Suprapubic skin (tissue), 4 donors: ENCODE measurements around the gene OSMR. TPM values are rescaled to one million over a fixed set of nuclear protein-coding genes. Genes with fewer than 3 reads are reported as not detected.

ENCODE experiments used
- DNase-seq, 2 donors: peaks; one replicate each; pipeline ENCODE4 v3.0.0-alpha.2; 2019; ENCODE audit warnings: low spot score in 2 of 2
- H3K27ac ChIP-seq: fragments of 200-600 bp; sonication (generic); one replicate; pipeline ENCODE4 v1.5.1; 2019
- H3K27me3 ChIP-seq: fragments of 200-600 bp; sonication (generic); one replicate; pipeline ENCODE4 v1.5.1; 2019
- H3K36me3 ChIP-seq: fragments of 200-600 bp; sonication (generic); one replicate; pipeline ENCODE4 v1.5.1; 2019
- H3K4me1 ChIP-seq: fragments of 200-600 bp; sonication (generic); one replicate; pipeline ENCODE4 v1.5.1; 2019
- H3K4me3 ChIP-seq: fragments of 200-600 bp; sonication (generic); one replicate; pipeline ENCODE4 v1.5.1; 2019; ENCODE audit warnings: mild to moderate bottlenecking
- H3K9me3 ChIP-seq: fragments of 200-600 bp; sonication (generic); one replicate; pipeline ENCODE4 v1.5.1; 2019
- EP300 ChIP-seq: sonication (generic); formaldehyde crosslinking; IDR thresholded peaks from one replicate; pipeline ENCODE4 v1.6.1; 2017; ENCODE audit warnings: antibody characterized with exemption
- POLR2A ChIP-seq, 2 donors: fragments of 450-650 bp; IDR thresholded peaks; one replicate each; pipeline ENCODE4 v1.6.1; 2017; ENCODE audit warnings: antibody characterized with exemption in 2 of 2, mild to moderate bottlenecking in 2 of 2, moderate library complexity in 2 of 2
- POLR2AphosphoS5 ChIP-seq, 3 donors: sonication (generic); formaldehyde crosslinking; IDR thresholded peaks; one replicate each; pipeline ENCODE4 v1.6.1; 2017; ENCODE audit warnings: antibody characterized with exemption in 3 of 3
- WGBS: methylation state at CpG from one replicate; pipeline ENCODE4 v1.1.5; 2018; 5-methylcytosine and 5-hydroxymethylcytosine counted together
- total RNA-seq, 4 donors: library from RNA; depleted of rRNA; stranded (reverse); fragments of >200 nt; gene quantifications; one replicate each; pipeline ENCODE4 v1.1.0, GENCODE V29; 2016
- TF ChIP-seq, protein P1 (sequence below), 2 donors: fragments of 200-600 bp in 1 of 2; fragments of 450-650 bp in 1 of 2; sonication (generic) in 1 of 2; IDR thresholded peaks; one replicate each; pipeline ENCODE4 v1.5.1; 2016 to 2019; ENCODE audit warnings: antibody characterized with exemption in 2 of 2, mild to moderate bottlenecking in 1 of 2, moderate library complexity in 1 of 2

The OSMR gene
- total RNA-seq, 4 donors from 2014 or later, result 20.0 to 44.3 (median 22.0) TPM

DNA sequence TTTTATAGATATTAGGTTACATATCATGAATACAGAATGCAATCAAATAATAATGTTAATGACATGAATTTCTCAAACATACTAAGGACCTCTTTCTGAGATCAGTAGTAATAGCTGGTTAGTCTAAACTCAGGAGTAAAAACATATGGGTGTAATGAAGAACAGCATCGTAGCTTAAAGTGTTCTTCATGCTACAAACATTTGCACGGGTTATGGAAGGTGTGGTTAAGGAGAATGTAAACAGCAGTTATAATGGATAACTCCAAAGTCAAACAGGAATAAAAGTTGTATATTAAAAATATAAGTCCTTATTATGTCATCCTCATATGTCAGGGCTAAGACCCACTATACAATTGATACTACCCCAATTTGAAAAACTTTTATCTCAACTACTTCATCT lies 115.9 kb downstream of the OSMR start:
- H3K9me3 ChIP-seq, result no peaks in the 10 kb centered on the region
- H3K27ac ChIP-seq, result no peak overlapping the region
- TF ChIP-seq, protein P1, sequence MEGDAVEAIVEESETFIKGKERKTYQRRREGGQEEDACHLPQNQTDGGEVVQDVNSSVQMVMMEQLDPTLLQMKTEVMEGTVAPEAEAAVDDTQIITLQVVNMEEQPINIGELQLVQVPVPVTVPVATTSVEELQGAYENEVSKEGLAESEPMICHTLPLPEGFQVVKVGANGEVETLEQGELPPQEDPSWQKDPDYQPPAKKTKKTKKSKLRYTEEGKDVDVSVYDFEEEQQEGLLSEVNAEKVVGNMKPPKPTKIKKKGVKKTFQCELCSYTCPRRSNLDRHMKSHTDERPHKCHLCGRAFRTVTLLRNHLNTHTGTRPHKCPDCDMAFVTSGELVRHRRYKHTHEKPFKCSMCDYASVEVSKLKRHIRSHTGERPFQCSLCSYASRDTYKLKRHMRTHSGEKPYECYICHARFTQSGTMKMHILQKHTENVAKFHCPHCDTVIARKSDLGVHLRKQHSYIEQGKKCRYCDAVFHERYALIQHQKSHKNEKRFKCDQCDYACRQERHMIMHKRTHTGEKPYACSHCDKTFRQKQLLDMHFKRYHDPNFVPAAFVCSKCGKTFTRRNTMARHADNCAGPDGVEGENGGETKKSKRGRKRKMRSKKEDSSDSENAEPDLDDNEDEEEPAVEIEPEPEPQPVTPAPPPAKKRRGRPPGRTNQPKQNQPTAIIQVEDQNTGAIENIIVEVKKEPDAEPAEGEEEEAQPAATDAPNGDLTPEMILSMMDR (IDR thresholded peaks at IDR 0.05), result no peak
- no peak for TF ChIP-seq POLR2A (IDR thresholded peaks at IDR 0.05)
- TF ChIP-seq EP300, result no peak
- TF ChIP-seq POLR2AphosphoS5 (IDR thresholded peaks at IDR 0.05), result no peak
- H3K4me3 ChIP-seq, result no peak overlapping the region
- no peak for DNase-seq
- 78% methylated on average over 2 of the region's 2 CpGs for WGBS
- peaks cover 81% of the 10 kb centered on the region for H3K36me3 ChIP-seq
- no peaks in the 10 kb centered on the region for H3K4me1 ChIP-seq
- H3K27me3 ChIP-seq, result no peaks in the 10 kb centered on the region

DNA sequence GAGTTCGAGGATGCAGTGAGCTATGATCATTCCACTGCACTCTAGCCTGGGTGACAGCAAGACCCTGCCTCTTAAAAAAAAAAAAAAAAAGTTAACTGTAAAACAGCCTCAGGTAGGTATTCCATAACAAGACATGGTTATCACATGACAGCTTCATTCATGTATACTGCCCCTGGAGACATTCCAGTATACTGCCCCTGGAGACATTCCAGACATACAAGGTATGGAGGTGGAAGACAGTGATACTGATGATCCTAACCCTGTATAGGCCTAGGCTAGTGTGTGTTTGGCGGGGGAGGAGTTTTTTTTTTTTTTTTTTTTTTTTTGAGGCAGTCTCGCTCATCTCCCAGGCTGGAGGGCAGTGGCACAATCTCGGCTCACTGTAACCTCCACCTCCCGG lies 122.9 kb downstream of the OSMR start:
- TF ChIP-seq POLR2A (IDR thresholded peaks at IDR 0.05) (no peak), EP300 (no peak), POLR2AphosphoS5 (IDR thresholded peaks at IDR 0.05) (no peak)
- TF ChIP-seq, protein P1 (IDR thresholded peaks at IDR 0.05), result no peak
- Histone ChIP-seq H3K4me3 (no peak overlapping the region), H3K9me3 (no peaks in the 10 kb centered on the region), H3K4me1 (no peaks in the 10 kb centered on the region), H3K27ac (no peak overlapping the region), H3K36me3 (peaks cover 49% of the 10 kb centered on the region), H3K27me3 (no peaks in the 10 kb centered on the region)
- no peak for DNase-seq
- 95% methylated on average over 5 of the region's 5 CpGs for WGBS

DNA sequence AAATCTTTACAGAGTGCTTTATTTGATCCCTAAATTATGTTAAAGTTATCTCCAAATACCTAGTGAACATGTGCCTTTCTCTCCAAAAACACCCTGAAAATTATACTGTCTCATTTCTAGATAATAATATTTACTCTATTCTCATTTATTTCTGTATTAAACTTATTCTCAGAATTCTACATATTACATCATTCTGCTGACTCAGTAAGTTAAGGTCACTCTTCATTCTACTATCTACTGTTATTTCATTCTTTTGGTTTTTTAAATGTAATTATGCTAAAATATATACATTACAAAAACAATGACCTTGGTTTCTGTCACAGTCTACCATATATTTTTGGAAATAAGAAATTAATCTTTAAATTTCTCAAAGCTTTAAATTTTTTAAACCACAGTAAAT lies 132.2 kb downstream of the OSMR start:
- Histone ChIP-seq H3K9me3 (no peaks in the 10 kb centered on the region), H3K36me3 (peaks cover 2% of the 10 kb centered on the region), H3K4me3 (no peak overlapping the region), H3K27ac (no peak overlapping the region), H3K4me1 (no peaks in the 10 kb centered on the region), H3K27me3 (no peaks in the 10 kb centered on the region)
- DNase-seq, result no peak
- TF ChIP-seq POLR2A (IDR thresholded peaks at IDR 0.05) (no peak), POLR2AphosphoS5 (IDR thresholded peaks at IDR 0.05) (no peak), EP300 (no peak)
- TF ChIP-seq, protein P1 (IDR thresholded peaks at IDR 0.05), result no peak

DNA sequence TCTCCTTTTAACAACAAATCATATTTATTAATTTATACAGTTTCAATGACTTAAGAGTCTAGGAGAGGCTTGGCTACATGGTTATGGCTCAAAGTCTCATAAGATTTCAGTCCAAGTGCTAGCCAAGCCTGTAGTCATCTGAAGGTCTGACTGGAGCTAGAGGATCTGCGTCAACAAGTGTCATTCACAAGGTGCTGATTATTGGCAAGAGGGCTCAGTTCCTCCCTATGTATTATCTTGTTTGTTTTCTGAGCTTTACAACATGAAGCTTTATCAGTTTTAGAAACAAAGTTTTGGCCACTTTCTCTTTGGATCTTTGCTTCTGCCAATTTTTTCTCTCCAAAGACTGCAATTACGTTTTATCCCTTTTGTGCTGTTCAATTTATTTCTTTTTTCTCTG lies 133.7 kb downstream of the OSMR start:
- Histone ChIP-seq H3K27me3 (no peaks in the 10 kb centered on the region), H3K27ac (no peak overlapping the region), H3K36me3 (peaks cover 2% of the 10 kb centered on the region), H3K4me3 (no peak overlapping the region), H3K4me1 (no peaks in the 10 kb centered on the region), H3K9me3 (no peaks in the 10 kb centered on the region)
- DNase-seq, result no peak
- no peak for TF ChIP-seq POLR2A (IDR thresholded peaks at IDR 0.05)
- TF ChIP-seq, protein P1 (IDR thresholded peaks at IDR 0.05), result no peak
- TF ChIP-seq POLR2AphosphoS5 (IDR thresholded peaks at IDR 0.05), result no peak
- no peak for TF ChIP-seq EP300
- 91% methylated on average over 2 of the region's 2 CpGs for WGBS

Other genes starting within 250 kb of the OSMR start
- 10 to 100 TPM; 24.9 to 92.6 (median 28.7) TPM for gene RICTOR, start 228.4 kb downstream of the OSMR start, total RNA-seq